Smooth muscle cell of trachea (primary cell): Measurements from ENCODE around the gene CLASRP. TPM values are rescaled to one million over a fixed set of nuclear protein-coding genes. Genes with fewer than 3 reads are reported as not detected.

Source experiments
- total RNA-seq: library from RNA; depleted of rRNA; stranded (reverse); fragments of >200 nt; gene quantifications from 2 replicates; pipeline ENCODE4 v1.2.1, GENCODE V29; 2014

The CLASRP gene, protein sequence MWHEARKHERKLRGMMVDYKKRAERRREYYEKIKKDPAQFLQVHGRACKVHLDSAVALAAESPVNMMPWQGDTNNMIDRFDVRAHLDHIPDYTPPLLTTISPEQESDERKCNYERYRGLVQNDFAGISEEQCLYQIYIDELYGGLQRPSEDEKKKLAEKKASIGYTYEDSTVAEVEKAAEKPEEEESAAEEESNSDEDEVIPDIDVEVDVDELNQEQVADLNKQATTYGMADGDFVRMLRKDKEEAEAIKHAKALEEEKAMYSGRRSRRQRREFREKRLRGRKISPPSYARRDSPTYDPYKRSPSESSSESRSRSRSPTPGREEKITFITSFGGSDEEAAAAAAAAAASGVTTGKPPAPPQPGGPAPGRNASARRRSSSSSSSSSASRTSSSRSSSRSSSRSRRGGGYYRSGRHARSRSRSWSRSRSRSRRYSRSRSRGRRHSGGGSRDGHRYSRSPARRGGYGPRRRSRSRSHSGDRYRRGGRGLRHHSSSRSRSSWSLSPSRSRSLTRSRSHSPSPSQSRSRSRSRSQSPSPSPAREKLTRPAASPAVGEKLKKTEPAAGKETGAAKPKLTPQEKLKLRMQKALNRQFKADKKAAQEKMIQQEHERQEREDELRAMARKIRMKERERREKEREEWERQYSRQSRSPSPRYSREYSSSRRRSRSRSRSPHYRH
- total RNA-seq, result 11.4 and 25.5 TPM in 2 replicates

DNA sequence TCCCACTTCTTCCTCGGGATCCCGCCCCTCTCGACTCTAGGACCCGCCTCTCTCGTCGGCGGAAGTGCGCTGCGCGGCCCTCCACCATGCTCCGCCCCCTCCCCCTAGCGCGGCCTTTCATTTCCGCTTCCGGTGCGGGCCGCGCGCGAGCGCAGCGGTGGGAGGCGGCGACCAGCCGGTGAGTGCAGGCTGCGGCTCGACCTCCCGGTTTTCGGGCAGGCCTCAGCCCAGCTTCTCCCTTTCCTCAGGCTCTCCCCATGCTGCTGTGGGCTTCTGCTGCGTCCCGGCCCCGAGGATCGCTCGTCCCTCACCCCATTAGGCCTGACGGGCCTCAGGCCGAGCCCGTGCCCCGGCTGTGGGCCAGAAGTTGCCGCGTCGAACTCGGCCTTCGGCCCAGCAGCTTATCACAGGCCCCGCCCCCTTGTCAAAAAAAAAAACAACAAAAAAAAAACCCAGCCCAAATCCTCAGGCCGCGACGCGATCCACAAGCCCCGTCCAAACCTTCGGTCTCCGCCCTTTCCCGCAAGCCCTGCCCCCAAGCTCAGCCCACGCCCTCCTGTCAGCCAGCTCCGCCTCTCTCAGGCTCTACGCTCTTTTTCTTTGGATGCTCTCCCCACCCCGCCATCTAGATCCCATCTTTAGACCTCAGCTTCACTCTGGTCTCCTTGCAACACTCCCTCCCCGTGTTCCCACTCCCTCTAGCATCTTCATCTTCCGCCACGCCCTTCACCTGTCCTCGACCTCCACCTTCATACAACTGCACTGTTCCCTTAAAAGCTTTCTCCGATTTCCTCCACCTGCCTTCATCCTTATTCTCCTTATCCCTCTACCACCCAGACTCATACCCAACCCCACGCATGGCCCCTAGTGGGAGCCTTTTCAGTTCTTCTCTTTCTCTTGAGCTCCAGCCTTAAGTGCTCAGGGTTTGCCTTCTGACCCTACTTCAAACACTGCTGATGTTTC, at the start of gene CLASRP:
Gene CLASRP, plus strand, starts transcription at position 115 of the 963 bp plus-strand sequence. CDS start 1,168 bp downstream, outside the sequence.

DNA sequence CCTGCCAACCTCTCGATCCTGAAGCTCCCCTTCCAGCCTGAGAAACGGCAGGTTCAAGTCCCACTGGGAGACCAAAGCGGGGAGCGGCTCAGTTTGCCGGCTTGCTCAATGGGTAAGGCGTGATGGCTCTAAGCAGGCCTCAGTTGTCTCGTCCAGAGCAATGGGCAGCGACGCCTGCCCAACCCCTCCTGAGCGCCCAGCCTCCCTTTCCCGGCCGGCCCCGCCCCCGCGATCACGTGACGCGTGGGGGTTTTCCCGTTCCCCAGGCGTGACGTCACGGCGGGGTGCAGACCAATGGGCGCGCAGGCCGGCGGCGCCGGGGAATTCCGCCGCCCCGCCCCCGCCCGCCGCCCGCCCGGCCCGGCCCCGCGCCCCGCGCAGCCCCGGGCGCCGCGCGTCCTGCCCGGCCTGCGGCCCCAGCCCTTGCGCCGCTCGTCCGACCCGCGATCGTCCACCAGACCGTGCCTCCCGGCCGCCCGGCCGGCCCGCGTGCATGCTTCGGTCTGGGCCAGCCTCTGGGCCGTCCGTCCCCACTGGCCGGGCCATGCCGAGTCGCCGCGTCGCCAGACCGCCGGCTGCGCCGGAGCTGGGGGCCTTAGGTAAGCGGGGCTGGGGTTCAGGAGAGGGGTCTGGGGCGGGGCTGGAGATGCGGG, 37.6 kb upstream of the CLASRP start, which contains the start of gene RELB:
Gene RELB, plus strand, starts transcription at position 378 of the 653 bp plus-strand sequence. Its CDS starts 116 bp downstream, at position 494.

DNA sequence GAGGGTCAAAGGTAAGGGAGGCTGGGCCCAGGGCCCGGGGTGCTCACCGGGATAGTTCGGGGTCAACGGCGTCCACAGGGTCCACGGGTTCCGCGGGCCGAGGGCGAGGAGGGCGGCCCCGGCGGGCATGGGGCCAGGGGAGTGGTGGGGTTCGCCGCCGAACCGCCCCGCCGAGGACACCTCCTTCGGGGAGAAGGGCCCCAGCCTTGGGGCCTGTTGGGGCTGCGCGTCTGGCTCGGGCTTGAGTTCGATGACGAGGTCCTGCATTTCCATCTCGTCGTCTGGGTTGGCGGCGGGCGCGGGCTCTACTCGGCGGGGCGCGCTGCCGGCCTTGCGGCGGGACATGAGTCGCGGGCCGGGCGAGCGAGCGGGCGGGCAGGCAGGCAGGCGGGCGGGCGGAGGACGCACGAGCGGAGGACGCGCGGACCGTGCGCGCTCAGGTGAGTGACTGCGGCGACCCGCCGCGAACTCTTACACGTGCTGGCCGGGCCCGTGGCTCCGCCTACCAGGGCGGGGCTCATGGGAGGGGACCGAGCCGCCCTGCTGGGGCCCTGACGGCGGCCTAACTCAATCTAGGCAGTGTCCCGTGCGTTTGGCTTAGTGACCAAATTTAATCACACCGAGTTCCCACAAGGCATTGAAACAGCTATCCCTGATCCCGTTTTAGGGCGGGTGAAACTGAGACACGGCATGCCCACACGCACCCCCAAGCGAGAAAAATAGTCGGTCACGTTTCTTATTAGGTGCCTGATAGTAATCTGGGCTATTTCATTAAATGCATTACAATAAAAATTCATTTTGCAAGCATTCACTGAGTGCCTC, 37.4 kb downstream of the CLASRP start, which contains the start of gene ZNF296:
Gene ZNF296, minus strand, starts transcription at position 450 of the 822 bp plus-strand sequence. Its CDS starts 105 bp downstream, at position 345.

DNA sequence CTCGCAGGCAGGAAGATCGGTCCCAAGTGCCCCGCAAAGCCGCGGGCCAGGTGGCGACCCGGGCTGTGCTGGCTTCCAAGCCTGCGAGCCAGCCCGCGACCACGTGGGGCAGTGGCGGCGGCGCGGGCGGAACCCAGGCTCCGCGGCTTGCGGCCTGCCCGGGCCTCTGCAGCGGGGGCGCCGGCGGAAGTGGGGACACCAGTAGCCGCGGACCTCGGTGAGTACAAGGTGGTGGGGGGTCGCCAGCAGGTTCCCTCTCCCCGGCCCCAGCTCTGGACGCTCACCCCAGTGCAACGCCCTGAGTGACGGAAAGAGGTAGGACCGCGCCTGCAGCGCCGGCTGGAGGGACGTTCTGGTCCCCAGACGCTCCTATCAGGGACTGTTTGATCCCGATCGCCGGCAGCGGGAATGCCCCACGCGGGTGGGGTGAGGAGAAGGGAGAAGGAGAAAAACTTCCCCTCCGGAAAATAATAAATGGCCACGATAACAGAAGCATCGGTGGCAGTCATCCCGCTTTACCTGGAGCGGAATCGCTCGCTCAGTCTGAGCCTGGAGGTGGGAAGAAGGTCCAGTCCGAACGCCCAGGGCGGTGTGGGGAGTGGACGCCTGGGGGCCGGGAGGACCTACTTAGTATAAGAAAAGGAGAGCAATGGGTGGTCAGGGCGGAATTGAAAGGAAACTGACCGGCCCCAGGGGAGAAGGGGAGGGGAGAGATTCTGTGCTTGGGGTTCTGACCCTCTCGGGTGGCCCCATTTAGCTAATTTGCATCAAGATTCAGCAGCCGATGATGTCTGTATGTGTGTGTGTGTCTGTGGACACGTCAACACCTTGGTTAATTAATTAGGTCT, 40.4 kb downstream of the CLASRP start, which contains the start of gene GEMIN7:
Gene GEMIN7, plus strand, starts transcription at position 198 of the 848 bp plus-strand sequence. CDS start 10,855 bp downstream, outside the sequence.

DNA sequence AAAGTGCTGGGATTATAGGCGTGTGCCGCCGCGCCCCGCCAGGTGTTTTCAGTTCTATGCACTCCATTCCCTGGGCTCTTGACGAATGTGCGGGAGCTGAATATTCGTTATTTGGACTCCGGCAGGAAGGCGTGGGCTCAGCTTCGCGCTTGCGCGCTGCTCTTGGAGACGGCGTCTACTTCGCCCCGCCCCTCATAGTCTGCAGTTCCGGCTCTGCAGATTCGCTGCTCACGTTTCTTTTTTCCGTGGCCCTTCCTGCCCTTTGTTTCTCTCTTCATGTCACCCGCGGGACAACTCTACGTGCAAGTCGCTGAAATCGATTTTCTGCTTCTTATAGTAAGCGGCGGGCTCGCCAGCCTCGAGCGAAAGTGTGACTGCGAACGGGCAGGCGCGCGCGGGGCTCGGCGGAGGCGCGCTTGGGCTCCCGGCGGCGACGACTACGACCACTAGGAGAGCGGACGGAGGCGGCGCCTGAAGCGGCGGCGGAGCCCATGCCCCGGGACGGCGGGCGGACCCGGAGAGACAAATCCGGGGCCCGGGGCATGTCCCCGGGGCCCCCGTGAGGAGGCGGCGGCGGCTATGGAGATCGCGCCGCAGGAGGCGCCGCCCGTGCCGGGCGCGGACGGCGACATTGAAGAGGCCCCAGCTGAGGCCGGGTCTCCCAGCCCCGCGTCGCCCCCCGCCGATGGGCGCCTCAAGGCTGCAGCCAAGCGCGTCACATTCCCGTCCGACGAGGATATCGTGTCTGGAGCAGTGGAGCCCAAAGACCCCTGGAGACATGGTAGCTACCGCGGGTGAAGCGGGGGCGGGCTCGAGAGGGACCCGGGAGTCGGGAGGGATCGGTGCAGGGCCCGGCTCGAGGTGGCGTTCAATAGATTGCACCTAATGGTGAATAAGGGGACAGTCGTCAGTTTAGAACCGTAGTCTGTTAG, 54.2 kb downstream of the CLASRP start, which contains the start of gene PPP1R37:
Gene PPP1R37, plus strand, starts transcription at position 433 of the 932 bp plus-strand sequence. Its CDS starts 147 bp downstream, at position 580.

Other genes starting within 250 kb of the CLASRP start
- gene BCAM, start 229.9 kb upstream of the CLASRP start, total RNA-seq, result 9.3 and 31.3 TPM in 2 replicates
- 45.2 and 61.5 TPM in 2 replicates for gene NECTIN2, start 192.7 kb upstream of the CLASRP start, total RNA-seq
- gene TOMM40, start 147.8 kb upstream of the CLASRP start, total RNA-seq, result 31.3 and 36.4 TPM in 2 replicates
- gene APOE, start 133.2 kb upstream of the CLASRP start, total RNA-seq, result 4.1 and 58.4 TPM in 2 replicates
- 0.58 and 0.99 TPM in 2 replicates for gene APOC1, start 124.4 kb upstream of the CLASRP start, total RNA-seq
- gene APOC4, start 96.8 kb upstream of the CLASRP start, total RNA-seq, result not detected in 2 replicates
- not detected in 2 replicates for gene APOC2, start 93.0 kb upstream of the CLASRP start, total RNA-seq
- 42.9 and 94.9 TPM in 2 replicates for gene CLPTM1, start 83.7 kb upstream of the CLASRP start, total RNA-seq
- gene RELB, start 37.6 kb upstream of the CLASRP start, total RNA-seq, result 4.1 and 19.0 TPM in 2 replicates
- 0.17 and 0.29 TPM in 2 replicates for gene ZNF296, start 37.4 kb downstream of the CLASRP start, total RNA-seq
- gene GEMIN7, start 40.2 kb downstream of the CLASRP start, total RNA-seq, result 21.1 and 22.2 TPM in 2 replicates
- 39.7 and 66.0 TPM in 2 replicates for gene PPP1R37, start 54.1 kb downstream of the CLASRP start, total RNA-seq
- gene NKPD1, start 121.9 kb downstream of the CLASRP start, total RNA-seq, result under 0.01 and 0.66 TPM in 2 replicates
- 6.1 and 8.3 TPM in 2 replicates for gene TRAPPC6A, start 139.2 kb downstream of the CLASRP start, total RNA-seq
- 8.9 and 13.1 TPM in 2 replicates for gene BLOC1S3, start 139.7 kb downstream of the CLASRP start, total RNA-seq
- gene EXOC3L2, start 206.4 kb downstream of the CLASRP start, total RNA-seq, result 0.17 TPM in 1 of 2 replicates, not detected in the other
- gene MARK4, start 212.2 kb downstream of the CLASRP start, total RNA-seq, result 12.5 and 16.0 TPM in 2 replicates